GM12873 (cell line): ENCODE results near the gene SLC22A4.

Experiments used
- TF ChIP-seq, protein P1 (sequence below): IDR thresholded peaks from 2 replicates; pipeline ENCODE4 v1.5.1; 2012; ENCODE audit warnings: low read depth, mild to moderate bottlenecking, moderate library complexity, low read length, control low read depth; ENCODE audit not compliant: insufficient read depth; ENCODE audit errors: missing control alignments

The SLC22A4 gene

GRCh38 chr5:132254321-132254977 is 39.7 kb upstream of the SLC22A4 start:
- TF ChIP-seq, protein P1, sequence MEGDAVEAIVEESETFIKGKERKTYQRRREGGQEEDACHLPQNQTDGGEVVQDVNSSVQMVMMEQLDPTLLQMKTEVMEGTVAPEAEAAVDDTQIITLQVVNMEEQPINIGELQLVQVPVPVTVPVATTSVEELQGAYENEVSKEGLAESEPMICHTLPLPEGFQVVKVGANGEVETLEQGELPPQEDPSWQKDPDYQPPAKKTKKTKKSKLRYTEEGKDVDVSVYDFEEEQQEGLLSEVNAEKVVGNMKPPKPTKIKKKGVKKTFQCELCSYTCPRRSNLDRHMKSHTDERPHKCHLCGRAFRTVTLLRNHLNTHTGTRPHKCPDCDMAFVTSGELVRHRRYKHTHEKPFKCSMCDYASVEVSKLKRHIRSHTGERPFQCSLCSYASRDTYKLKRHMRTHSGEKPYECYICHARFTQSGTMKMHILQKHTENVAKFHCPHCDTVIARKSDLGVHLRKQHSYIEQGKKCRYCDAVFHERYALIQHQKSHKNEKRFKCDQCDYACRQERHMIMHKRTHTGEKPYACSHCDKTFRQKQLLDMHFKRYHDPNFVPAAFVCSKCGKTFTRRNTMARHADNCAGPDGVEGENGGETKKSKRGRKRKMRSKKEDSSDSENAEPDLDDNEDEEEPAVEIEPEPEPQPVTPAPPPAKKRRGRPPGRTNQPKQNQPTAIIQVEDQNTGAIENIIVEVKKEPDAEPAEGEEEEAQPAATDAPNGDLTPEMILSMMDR = no peak

DNA sequence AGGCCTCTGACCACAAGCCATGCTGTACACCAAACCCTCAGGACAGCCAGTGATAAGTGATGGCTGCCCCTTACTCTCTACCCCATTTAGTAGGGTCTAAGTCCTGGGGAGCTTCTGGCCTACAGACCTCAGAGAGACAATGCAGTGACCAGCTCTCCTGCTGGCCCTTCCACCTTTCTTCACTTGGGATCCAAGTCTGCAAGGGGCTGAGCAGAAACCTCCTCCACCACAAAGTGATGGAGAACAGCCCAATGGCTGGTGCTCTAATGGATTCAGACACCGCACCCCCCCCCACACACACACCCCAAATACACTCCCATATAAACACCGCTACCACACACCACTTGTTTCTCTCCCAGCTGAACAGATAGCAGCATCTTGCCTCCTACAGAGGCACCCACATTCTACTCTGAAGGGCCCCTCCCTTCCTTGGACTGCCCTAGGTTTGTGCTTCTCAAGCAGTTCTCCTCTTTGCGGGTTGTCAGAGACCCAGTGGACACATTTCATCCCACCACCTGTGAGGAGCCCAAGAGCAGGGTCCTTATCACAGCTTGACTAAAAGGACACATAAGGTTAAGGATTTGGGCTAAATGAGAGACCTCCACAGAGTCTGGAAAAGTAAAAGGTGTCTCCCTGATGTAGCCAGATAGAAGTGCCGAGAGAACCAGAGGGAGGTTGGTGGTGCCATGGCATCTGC is 38.0 kb upstream of the SLC22A4 start:
- TF ChIP-seq, protein P1 = no peak

DNA sequence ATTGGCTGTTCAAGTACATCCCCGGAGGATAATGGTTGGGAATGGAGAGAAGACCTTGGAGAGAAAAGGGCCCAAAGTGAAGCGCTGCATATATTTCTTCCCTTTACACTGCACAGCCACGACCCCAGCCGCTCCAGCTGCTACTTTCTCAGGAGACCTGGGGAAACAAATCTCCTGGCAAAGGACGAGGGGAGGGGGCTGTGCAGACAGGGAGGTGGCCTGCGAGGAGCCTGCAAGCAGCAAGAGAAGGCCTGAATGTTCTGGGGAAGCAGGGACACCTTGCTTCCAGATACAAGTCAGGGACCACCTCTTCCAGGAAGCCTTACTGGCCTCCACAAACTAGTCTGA is 37.4 kb upstream of the SLC22A4 start:
- TF ChIP-seq, protein P1 = no peak

DNA sequence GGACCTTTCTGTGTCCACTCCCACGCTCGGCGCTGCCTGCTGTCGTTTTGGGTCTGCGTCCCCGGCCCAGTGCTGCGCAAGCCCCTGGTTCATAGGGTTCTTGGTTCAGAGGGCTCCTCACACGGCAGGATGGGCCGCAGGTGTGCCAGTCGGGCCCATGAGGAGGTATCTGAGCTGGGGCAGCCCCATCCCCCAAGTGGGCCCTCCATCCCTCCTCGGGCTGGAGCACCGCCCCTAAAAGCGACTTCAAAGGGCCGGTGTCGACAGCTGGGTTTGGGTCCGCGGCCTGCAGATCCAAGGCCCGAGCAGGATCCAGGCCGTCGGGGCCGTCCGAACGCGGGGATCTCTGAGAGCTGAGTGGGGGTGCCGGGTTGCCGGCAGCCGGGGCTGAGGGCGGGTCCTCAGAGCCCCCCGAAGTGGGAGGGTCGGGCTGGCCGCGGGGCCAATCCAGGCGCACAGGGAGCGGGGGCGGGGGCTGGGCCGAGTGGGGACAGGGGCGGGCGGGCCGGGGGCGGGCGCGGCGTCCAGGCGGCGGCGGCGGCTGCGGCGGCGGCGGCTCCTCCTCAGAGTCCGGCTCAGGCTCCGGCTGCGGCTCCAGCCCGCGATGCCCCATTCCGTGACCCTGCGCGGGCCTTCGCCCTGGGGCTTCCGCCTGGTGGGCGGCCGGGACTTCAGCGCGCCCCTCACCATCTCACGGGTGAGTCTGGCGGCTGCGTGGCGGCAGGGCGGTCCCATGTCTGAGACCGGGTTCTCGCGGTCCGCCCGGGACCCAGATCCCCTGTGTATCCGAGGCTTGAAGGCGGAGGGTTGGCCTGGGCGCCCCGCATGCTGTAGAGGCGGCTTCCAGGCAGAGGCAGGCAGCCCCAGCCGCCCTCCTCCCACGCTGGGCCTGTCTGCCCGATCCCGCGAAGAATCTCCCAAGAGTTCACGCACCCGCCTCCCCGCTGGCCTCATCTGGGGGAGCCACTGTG is 36.8 kb upstream of the SLC22A4 start, which contains the start of gene PDLIM4:
Gene PDLIM4, plus strand, starts transcription at position 566 of the 971 bp plus-strand sequence. Its CDS starts 39 bp downstream, at position 605.
- TF ChIP-seq, protein P1 = no peak

- TF ChIP-seq, protein P1 = no peak
These were observed 35.8 kb upstream of the SLC22A4 start for GRCh38 chr5:132258102-132259068.

GRCh38 chr5:132259069-132259851 is 34.9 kb upstream of the SLC22A4 start:
- TF ChIP-seq, protein P1 = no peak
